HepG2 (cell line): ENCODE data around the gene PKNOX2. TPM values are rescaled to one million over a fixed set of nuclear protein-coding genes. Genes with fewer than 3 reads are reported as not detected.

Source experiments
- DNMT3B ChIP-seq: conservative IDR thresholded peaks from 2 replicates; pipeline ENCODE4 v1.6.1; 2016; ENCODE audit warnings: missing biosample characterization, control low read depth
- EED ChIP-seq: sonication (generic); formaldehyde crosslinking; IDR thresholded peaks from 2 replicates; pipeline ENCODE4 v1.5.0; 2020; ENCODE audit warnings: mild to moderate bottlenecking, missing genetic modification reagents
- ETV5 ChIP-seq: IDR thresholded peaks from 2 replicates; pipeline ENCODE4 v1.6.1; 2018; ENCODE audit warnings: missing biosample characterization, missing genetic modification reagents, inconsistent platforms, borderline replicate concordance
- FOXK1 ChIP-seq: sonication (generic); formaldehyde crosslinking; IDR thresholded peaks from 2 replicates; pipeline ENCODE4 v1.4.0; 2020; ENCODE audit warnings: low read depth, missing genetic modification reagents, borderline replicate concordance
- GMEB1 ChIP-seq: sonication (generic); formaldehyde crosslinking; IDR thresholded peaks from 2 replicates; pipeline ENCODE4 v1.5.1; 2020; ENCODE audit warnings: missing genetic modification reagents, mild to moderate bottlenecking, borderline replicate concordance
- HIC2 ChIP-seq: sonication (generic); formaldehyde crosslinking; IDR thresholded peaks from 2 replicates; pipeline ENCODE4 v1.9.0; 2022; ENCODE audit warnings: low read depth, missing genetic modification reagents
- IRF1 ChIP-seq: sonication (generic); formaldehyde crosslinking; IDR thresholded peaks from 2 replicates; pipeline ENCODE4 v1.4.0; 2020; ENCODE audit warnings: low read depth, mild to moderate bottlenecking, missing genetic modification reagents
- ISX ChIP-seq: sonication (generic); formaldehyde crosslinking; conservative IDR thresholded peaks from 2 replicates; pipeline ENCODE4 v1.5.0; 2020; ENCODE audit warnings: missing genetic modification reagents
- KDM2A ChIP-seq: sonication (generic); formaldehyde crosslinking; IDR thresholded peaks from 2 replicates; pipeline ENCODE4 v1.4.0; 2020; ENCODE audit warnings: low read depth, missing genetic modification reagents, borderline replicate concordance
- MAX ChIP-seq: IDR thresholded peaks from 2 replicates; pipeline ENCODE4 v1.6.1; 2012; ENCODE audit warnings: inconsistent platforms
- NFKB2 ChIP-seq: sonication (generic); formaldehyde crosslinking; IDR thresholded peaks from 2 replicates; pipeline ENCODE4 v1.4.0; 2020; ENCODE audit warnings: missing genetic modification reagents, borderline replicate concordance
- REST ChIP-seq, 2 experiments: IDR thresholded peaks; 2 replicates each; pipeline ENCODE4 v1.6.1; 2011 to 2012; ENCODE audit warnings: low read length in 2 of 2, borderline replicate concordance in 1 of 2, low read depth in 1 of 2, mild to moderate bottlenecking in 1 of 2, moderate library complexity in 1 of 2
- SIN3B ChIP-seq: fragments of 150-350 bp; IDR thresholded peaks from 2 replicates; pipeline ENCODE4 v1.6.1; 2014; ENCODE audit warnings: low read length
- THYN1 ChIP-seq: sonication (generic); formaldehyde crosslinking; IDR thresholded peaks from 2 replicates; pipeline ENCODE4 v1.8.1; 2023; ENCODE audit warnings: low read depth, mild to moderate bottlenecking, moderate library complexity, missing genetic modification reagents, borderline replicate concordance
- ZBTB2 ChIP-seq: sonication (generic); formaldehyde crosslinking; IDR thresholded peaks from 2 replicates; pipeline ENCODE4 v1.8.0; 2022; ENCODE audit warnings: low read depth, missing genetic modification reagents
- ZFP36L2 ChIP-seq: sonication (generic); formaldehyde crosslinking; IDR thresholded peaks from 2 replicates; pipeline ENCODE4 v1.4.0; 2020; ENCODE audit warnings: missing genetic modification reagents
- ZNF276 ChIP-seq: sonication (generic); formaldehyde crosslinking; IDR thresholded peaks from 2 replicates; pipeline ENCODE4 v1.4.0; 2020; ENCODE audit warnings: mild to moderate bottlenecking, low read depth, missing genetic modification reagents
- polyA plus RNA-seq, 8 experiments: library from polyadenylated mRNA; depleted of rRNA in 3 of 8; stranded (reverse) in 7 of 8; unstranded in 1 of 8; fragments of >200 nt; fragmentation: Illumina TruSeq in 4 of 8; extraction: Trizol in 4 of 8; gene quantifications; 2 replicates each; pipeline versions ENCODE4 v1.2.1 to v1.2.3, GENCODE V29; 2011 to 2016; ENCODE audit warnings: low read depth in 4 of 8, missing spikeins in 1 of 8, mixed read lengths in 1 of 8; ENCODE audit not compliant: insufficient read depth in 1 of 8
- total RNA-seq, 5 experiments: library from RNA; depleted of rRNA; stranded (reverse); fragments of >200 nt; fragmentation: Illumina TruSeq; extraction: Trizol; gene quantifications; 2 replicates each; pipeline ENCODE4 v1.2.3, GENCODE V29; 2016; ENCODE audit warnings: low read depth in 1 of 5

The PKNOX2 gene
- total and polyA plus RNA-seq, 2 of the 13 experiments (the other 11 are each of a cell fraction or from before 2014, with no cell fraction given): not detected

- peak; percentile 34 for TF ChIP-seq ETV5 (CRISPR knock-in tag)
- TF ChIP-seq NFKB2 (CRISPR knock-in tag): no peak
- no peak for TF ChIP-seq MAX
- TF ChIP-seq GMEB1 (CRISPR knock-in tag): no peak
- TF ChIP-seq ISX: no peak
- TF ChIP-seq HIC2 (CRISPR knock-in tag): no peak
- no peak for TF ChIP-seq FOXK1 (CRISPR knock-in tag)
- no peak for TF ChIP-seq SIN3B
- TF ChIP-seq KDM2A: peak; percentile 52; the same call in 1 of the 2 replicates
- TF ChIP-seq THYN1 (CRISPR knock-in tag): no peak
- TF ChIP-seq EED (CRISPR knock-in tag): no peak
- no peak for TF ChIP-seq REST (IDR thresholded peaks at IDR 0.05; ENCODE audit: borderline replicate concordance in 1 of 2, low read depth in 1 of 2, low read length in 2 of 2)
- no peak for TF ChIP-seq IRF1 (CRISPR knock-in tag)
- no peak for TF ChIP-seq ZFP36L2 (CRISPR knock-in tag)
- TF ChIP-seq DNMT3B (CRISPR knock-in tag): no peak
- no peak for TF ChIP-seq ZNF276 (CRISPR knock-in tag)
- TF ChIP-seq ZBTB2 (CRISPR knock-in tag): no peak
Measured at GRCh38 chr11:125433454-125434121, 269.0 kb downstream of the PKNOX2 start (continued).
